Superior temporal gyrus (tissue), 1 donor: ENCODE measurements around the gene CCAR1.
"Not testable (repeated sequence)": the region's sequence is repeated elsewhere in the genome, so short reads cannot be mapped to it uniquely, and the experiment has no call there.

ENCODE experiments used
- DNase-seq: peaks from one replicate; pipeline ENCODE4 v3.0.0-alpha.2; 2016; ENCODE audit errors: extremely low spot score

Gene CCAR1

DNA sequence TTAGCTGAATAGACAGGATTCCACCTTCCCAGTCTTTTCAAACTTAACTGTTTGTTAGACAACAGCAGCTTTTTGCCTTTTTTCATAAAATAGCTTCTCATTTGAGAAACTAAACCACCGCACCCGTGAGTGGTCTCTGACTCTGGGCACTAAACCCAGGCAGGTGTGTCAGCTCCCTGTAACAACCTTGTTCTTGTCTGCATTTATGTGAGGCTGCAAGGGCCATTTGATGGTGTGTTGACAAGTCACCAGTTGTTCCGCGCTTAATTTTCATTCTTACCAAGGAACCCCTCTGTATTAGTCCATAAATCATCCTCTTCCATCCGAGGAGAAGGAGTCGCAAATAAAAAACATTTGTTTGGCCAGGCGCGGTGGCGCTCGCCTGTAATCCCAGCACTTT lies 107.8 kb downstream of the CCAR1 start:
- peak; percentile 17 for DNase-seq

DNA sequence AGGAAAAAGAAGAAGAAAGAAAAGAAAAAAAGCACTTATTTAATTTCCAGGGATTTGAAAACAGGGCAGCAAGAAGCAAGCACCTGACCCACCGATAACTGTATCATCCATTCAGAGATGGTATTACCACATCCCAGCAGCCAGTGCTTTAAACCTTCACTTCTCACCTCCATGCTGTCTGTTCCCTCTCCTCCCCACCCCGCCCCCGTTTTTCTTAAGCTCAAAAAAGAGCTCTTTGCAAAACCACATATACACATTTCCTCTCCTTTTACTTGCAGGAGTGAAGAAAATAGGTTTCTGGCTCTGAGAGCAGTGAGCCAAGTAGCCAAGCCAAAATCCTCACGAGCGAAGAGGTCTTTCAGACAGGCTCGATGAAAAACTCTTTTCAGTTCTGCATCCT lies 108.5 kb downstream of the CCAR1 start:
- peak; percentile 24 for DNase-seq

DNA sequence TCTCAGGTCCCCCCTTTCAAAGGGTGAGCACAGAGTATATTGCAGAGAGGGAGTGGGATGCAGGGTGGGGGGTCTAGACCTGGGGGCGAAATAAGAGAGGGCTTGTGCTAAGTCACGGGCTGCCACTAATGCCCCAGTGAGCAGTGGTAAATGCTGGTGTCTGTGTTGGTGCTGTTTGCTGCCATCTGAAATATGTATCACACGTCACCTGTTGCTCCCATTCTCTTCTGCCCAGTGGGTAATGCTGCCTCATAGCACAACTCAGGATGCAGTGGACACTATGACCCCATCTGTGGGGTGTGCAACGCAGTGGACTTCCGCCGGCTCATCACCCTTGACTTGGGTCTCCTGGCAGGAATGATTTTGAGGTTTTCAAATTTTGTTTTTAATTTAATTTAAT lies 108.9 kb downstream of the CCAR1 start:
- DNase-seq: no peak

DNA sequence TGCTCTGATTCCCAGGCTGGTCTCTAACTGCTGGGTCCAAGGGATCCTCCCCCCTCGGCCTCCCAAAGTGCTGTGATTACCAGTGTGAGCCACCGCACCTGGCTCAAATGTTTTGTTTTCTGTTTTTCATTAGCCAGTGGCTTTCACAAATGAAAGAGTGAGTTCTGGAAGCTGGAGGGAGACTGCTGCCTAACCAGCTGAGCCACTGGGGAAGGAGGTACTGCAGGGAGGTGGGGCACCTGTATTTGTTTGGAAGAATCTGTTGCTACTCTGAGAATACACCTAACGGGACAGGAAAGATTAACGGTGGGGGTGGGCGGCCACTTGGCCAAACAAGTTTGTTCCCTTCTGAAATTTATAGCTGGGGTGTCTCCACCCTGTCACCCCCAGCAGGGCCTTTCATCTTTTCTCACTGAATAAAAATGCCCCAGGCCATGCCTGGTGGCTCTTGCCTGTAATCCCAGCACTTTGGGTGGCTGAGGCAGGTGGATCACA lies 111.0 kb downstream of the CCAR1 start:
- no peak for DNase-seq

DNA sequence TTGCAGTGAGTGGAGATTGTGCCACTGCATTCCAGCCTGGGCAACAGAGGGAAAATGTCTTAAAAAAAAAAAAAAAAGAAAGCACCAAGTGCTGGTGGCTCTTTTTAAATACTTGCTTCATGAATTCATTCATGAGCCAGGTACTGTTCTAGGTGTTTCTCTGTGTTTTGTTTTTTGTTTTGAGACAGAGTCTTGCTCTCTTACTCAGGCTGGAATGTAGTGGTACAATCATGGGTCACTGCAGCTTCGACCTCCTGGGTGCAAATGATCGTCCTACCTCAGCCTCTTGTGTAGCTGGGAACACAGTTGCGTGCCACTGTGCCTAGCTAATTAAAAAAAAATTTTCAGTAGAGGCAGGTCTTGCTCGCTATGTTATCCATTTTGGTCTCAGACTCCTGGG lies 111.6 kb downstream of the CCAR1 start:
- no peak for DNase-seq

DNA sequence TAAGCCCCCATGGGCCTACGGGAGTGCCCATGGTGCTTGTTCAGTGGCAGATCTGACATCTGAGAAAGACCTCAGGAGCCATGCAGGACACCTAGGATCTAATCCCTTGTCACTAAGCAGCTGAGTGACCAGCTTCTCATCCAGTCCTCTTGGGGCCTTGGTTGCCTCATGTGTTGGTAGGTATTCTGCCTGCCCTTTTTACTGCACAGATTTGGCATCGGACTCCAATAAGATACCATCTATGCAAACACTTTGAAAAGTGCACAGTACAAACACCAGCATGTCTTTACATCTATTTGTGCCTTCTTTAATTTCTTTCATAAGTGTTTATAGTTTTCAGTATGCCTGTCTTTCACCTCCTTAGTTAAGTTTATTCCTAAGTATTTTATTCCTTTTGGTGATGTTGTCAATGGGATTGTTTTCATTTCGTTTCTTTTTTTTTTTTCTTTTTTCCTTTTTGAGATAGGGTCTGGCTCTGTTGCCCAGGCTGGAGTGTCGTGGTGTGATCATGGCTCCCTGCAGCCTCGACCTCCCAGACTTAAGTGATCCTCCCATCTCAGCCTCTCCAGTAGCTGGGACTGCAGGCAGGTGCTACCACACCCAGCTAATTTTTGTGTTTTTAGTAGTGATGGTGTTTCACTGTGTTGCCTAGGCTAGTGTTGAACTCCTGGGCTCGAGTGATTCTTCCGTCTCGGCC lies 116.7 kb downstream of the CCAR1 start:
- DNase-seq: no peak

DNA sequence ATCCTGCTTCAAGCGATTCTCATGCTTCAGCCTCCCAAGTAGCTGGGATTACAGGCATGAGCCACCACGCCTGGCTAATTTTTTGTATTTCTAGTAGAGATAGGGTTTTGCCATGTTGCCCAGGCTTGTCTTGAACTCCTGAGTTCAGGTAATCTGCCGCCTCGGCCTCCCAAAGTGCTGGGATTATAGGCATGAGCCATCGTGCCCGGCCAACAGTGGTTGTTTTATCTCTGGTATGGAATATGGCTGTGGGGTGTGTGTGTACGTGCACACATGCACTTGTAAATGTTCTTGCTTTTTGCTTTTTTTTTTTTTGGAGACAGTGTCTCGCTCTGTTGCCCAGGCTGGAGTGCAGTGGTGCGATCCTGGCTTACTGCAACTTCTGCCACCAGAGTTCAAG lies 119.6 kb downstream of the CCAR1 start:
- DNase-seq: not testable (repeated sequence)
